HPDE6-E6E7 (cell line): ENCODE data around the gene TBL1Y.
"Not testable (repeated sequence)": the region's sequence is repeated elsewhere in the genome, so short reads cannot be mapped to it uniquely, and the experiment has no call there.

Experiments
- DNase-seq: peaks from one replicate; pipeline ENCODE4 v3.0.0; 2011; ENCODE audit warnings: missing footprints; ENCODE audit errors: extremely low spot score

TBL1Y gene

DNA sequence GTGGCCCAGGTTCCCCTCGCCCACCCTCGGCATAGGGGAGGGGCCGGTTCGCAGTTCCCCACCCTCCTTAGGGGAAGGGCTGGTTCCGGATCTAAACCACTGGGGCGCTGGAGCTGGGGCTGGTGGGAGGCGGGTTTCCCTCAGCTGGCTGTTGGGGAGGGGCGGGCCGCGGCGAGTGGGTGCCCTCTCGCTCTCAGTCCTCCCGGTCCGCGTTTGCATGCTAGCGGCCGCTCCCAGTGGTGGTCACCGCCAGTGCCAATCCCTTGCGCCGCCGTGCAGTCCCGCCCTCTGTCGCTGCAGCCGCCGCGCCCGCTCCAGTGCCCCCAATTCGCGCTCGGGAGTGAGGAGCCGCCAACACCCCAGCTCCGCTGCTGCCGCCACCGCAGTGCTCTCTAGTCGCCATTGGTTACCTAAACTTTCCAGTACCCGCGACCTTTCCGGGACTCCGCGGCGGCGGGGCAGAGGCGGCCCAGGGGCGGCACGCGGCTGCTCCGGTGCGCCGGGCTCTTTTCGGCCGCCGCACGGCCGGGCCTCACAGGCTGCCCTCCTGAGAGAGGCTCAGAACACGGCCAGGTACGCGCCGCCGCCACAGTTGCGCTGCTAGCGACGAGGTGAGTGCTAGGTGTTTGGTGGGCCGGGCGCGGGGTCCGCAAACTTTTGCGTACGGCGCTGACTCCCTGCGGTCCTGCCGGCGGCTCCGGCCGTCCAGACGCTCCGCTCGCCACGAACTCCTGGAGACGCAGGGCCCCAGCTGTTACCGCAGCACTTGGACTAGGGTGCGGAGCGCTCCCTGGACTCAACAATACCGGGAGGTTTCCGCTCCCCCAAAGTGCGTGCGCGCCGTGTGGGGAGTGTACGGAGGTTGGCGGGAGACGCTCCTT, at the start of gene TBL1Y:
TBL1Y (plus strand) TSS at position 326 of the 881 bp plus-strand sequence. CDS start 114,388 bp downstream, outside the sequence.
- DNase-seq, result no peak

DNA sequence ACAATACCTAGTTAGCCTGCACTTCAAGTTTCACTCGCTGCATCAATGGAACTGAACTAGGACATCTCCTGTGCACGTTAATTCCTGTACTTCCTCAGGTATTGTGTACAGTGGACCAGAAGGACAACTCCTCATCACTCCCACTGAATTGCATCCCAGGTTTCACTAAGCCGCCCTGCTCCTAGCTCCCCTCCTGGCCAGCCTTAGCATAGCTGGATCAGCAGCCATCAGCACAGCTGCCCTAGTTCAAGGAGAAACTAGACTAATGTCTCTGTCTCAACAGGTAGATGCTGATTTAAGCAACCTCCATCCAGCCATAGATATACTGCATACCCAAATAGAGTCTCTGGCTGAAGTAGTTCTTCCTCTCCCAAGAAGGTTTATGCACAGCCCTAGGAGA, 16.0 kb upstream of the TBL1Y start:
- DNase-seq, result no peak

- no peak for DNase-seq
Observed at GRCh38 chrY:6895236-6895635, 15.3 kb upstream of the TBL1Y start.

DNA sequence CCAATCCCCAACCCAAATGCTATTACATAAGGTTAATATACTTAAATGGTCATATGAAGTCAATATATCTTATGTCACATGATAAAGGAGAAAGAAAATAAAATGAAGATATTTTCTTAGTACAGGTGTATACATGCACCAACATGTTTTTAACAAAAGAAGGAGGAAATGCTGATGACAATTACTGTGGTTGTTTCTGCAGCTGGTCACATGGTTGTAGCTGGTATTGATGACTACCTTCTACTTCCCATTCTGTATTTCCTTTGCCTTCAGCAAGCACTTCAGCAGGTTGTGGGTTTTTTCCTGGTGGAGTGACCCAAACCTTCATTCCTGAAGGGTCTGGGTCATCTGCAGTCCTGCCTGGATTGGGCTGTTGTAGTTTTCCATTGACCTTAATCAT, 8.4 kb upstream of the TBL1Y start:
- DNase-seq, result not testable (repeated sequence)

GRCh38 chrY:6907591-6907990, 2.9 kb upstream of the TBL1Y start:
- DNase-seq, result no peak

- DNase-seq, result not testable (repeated sequence)
Observed at GRCh38 chrY:6908021-6908420, 2.5 kb upstream of the TBL1Y start.

- no peak for DNase-seq
Observed at GRCh38 chrY:6909118-6909521, 1.4 kb upstream of the TBL1Y start.

DNA sequence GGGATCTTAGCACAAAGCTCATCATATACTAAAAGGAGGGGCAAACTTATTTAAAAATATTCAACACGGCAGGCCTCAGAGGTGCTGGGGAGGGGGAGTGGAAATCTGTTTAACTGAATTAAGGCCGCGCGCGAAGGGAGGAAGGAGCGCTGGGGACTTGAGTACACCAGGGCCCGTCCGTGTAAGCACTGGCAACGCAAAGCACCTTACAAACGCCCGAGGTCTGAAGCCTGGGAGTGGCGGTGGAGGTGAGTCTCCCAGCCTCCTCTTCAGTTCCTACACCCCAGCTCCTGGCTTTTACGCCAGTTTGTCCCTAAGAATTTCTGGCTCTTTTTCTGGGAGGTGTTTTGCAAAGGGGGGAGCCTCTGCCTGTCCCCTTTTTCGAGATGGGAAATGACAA, 641 bp upstream of the TBL1Y start:
- DNase-seq, result no peak

DNA sequence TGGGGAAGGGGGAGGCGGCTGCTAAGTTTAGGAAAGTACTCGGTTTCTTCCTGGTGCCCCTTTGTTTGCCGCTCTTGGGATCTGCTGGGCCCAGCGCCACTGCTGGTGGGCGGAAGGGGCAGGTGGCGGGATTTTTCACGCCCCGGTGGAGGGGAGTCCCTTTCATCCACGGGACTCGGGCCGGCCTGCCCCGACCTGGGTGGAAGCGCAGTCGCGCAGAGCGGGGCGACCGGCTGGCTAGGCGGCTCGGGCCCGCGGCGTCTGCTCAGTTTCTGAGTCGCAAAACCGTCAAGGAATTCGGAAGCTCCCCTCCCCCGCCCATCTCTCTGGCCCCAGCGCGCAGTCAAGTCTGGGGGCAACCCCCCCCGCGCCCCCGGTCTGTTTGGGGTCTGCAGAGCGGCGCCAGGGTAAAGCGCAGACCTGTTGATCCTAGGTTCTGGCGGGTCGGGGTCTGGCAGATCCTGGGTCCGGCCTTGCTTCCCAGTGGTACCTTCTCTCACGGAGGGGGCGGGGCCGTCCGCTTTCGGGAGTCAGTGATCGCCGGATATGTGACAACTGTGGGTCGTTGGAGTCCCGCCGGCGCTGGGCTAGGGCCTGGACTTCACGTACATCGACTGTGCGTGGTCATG, 870 bp downstream of the TBL1Y start, which contains the start of gene AMELY:
AMELY (minus strand) TSS at position 500 of the 629 bp plus-strand sequence. CDS start 39,144 bp downstream, outside the sequence.
- no peak for DNase-seq

- DNase-seq, result no peak
Observed at GRCh38 chrY:6913362-6913761, 2.9 kb downstream of the TBL1Y start.

GRCh38 chrY:6921061-6921460, 10.6 kb downstream of the TBL1Y start:
- DNase-seq, result no peak

DNA sequence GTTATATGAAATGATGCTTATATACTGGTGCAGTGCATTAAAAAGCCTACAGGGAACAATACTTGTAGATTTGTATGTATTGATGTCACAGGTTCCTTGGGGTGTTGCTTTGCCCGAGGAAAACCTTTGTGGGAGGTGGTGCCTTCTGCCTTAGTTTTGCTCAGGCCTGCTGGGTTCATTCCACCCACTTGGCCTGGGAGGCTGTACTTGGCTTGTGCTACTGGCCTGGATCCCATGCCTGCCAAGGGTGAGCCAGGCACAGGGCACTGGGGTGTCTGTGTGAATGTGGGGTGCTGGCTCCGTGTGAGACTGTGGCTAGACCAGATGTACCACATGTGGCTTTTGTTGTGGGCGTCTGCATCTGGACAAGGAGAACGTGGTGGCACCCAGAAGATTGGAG, 17.8 kb downstream of the TBL1Y start:
- no peak for DNase-seq

DNA sequence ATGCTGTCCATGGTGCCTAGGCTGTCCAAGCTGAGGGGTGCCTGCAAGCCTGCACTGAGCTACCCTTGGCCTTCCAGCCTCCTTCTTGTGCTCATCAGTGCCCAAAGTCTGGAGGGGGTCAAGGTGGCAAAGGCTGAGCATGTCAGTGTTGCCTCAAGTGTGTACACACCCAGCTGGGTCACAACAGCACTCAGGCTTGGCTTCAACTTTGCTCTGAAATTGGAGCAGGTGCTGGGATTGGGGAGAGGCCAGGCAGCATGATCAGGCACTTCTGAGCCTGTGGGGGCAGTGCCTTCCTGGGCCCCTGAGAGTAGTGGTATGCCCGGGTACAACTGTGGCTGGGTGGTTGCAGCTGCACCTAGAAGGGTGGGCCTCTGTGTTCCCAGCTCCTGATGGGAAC, 18.7 kb downstream of the TBL1Y start:
- DNase-seq, result no peak

- no peak for DNase-seq
Observed at GRCh38 chrY:6931779-6932396, 21.4 kb downstream of the TBL1Y start.

DNA sequence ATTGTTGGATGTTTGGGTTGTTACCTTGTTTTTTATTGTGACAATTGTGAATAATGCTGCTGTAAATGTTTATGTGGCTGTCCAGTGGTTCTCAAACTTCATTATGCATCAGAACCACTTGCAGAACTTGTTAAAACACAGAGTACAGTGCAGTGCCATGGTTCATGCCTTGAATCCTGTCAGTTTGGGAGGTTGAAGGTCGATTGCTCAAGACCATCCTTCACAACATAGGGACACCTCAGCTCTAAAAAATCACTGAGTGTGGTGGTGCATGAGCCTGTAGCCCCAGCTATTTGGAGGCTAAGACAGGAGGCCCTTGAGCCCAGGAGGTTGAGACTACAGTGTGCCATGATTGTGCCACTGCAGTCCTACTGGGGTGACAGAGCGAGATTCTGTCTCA, 25.0 kb downstream of the TBL1Y start:
- DNase-seq, result no peak

DNA sequence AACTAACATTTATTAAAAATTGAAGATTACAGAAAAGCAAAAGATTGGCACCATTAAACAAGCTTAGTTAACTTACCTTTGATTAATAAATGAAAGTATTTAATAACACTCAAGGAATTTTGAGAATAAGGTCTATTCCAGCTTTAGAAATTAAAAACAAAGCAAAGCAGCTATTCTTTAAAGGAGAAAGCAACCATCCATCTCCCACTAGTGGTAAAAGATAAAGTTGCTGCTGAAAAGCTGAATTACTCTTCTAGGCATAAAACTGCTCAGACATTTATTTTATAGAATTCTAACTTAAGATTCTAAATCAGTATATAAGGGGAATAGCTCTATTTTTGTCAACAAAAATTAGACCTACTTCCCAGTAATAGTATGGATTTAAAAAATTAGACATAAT, 37.2 kb downstream of the TBL1Y start:
- no peak for DNase-seq

- no peak for DNase-seq
Observed at GRCh38 chrY:6948378-6948777, 37.9 kb downstream of the TBL1Y start.

- DNase-seq, result no peak
Observed at GRCh38 chrY:6949947-6950346, 39.5 kb downstream of the TBL1Y start.

- no peak for DNase-seq
Observed at GRCh38 chrY:6964732-6965131, 54.2 kb downstream of the TBL1Y start.

GRCh38 chrY:6966521-6966920, 56.0 kb downstream of the TBL1Y start:
- DNase-seq, result no peak

- DNase-seq, result no peak
Observed at GRCh38 chrY:6967736-6968135, 57.2 kb downstream of the TBL1Y start.

DNA sequence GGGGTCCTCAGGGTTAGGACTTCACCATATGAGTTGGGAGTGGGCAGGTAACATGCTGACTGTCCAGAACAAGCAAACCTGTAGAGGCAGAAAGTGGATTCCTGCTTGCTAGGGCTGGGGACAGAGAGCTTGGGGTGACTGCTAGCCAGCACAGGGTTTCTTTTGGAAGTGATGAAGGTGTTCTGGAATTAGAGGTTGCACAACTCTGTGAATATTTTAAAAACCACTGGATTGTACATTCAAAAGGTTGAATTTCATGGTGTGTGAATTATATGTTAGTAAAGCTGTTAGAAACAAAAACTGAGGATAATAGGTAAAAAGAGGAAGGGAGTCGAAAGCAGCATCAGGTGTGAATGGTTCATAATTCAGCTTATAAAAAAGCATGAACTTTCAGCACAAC, 57.7 kb downstream of the TBL1Y start:
- no peak for DNase-seq
